Right lobe of liver (tissue), 6 donors: ENCODE data around the gene SLC39A7. TPM values are rescaled to one million over a fixed set of nuclear protein-coding genes. Genes with fewer than 3 reads are reported as not detected.
"Not testable (repeated sequence)": the region's sequence is repeated elsewhere in the genome, so short reads cannot be mapped to it uniquely, and the experiment has no call there.

Source experiments
- ATAC-seq, 4 donors: fragments of 200-7000 bp; cut with Tn5 transposase; one replicate each; pipeline ENCODE4 v1.9.1; 2020; ENCODE audit warnings: mild to moderate bottlenecking in 4 of 4, moderate library complexity in 4 of 4
- DNase-seq, 3 donors: peaks; one replicate each; pipeline ENCODE4 v3.0.0-alpha.2; 2020
- H3K27ac ChIP-seq, 3 donors: fragments of 200-600 bp; one replicate each; pipeline ENCODE4 v1.8.0; 2022
- H3K27me3 ChIP-seq, 2 donors: fragments of 200-600 bp; one replicate each; pipeline ENCODE4 v1.8.0; 2022
- H3K36me3 ChIP-seq, 4 donors: fragments of 200-600 bp; sonication (generic) in 1 of 4; one replicate each; pipeline versions ENCODE4 v1.5.1 to v1.8.0; 2017 to 2022; ENCODE audit warnings: control low read depth in 1 of 4
- H3K4me1 ChIP-seq, 4 donors: fragments of 200-600 bp; sonication (generic) in 1 of 4; one replicate each; pipeline versions ENCODE4 v1.5.1 to v1.8.0; 2017 to 2022; ENCODE audit warnings: control low read depth in 1 of 4
- H3K4me3 ChIP-seq, 3 donors: fragments of 200-600 bp; one replicate each; pipeline ENCODE4 v1.8.0; 2022
- H3K9me3 ChIP-seq, 4 donors: fragments of 200-600 bp; sonication (generic) in 1 of 4; one replicate each; pipeline versions ENCODE4 v1.5.1 to v1.8.0; 2017 to 2022; ENCODE audit warnings: control low read depth in 1 of 4
- POLR2A ChIP-seq: fragments of 450-650 bp; IDR thresholded peaks from one replicate; pipeline ENCODE4 v1.6.1; 2017; ENCODE audit warnings: antibody characterized with exemption, mild to moderate bottlenecking
- WGBS: methylation state at CpG from one replicate; pipeline ENCODE4 v1.1.6; 2018; ENCODE audit warnings: low coverage, low lambda C conversion rate; ENCODE audit not compliant: insufficient coverage; ENCODE audit errors: missing lambda C conversion rate; 5-methylcytosine and 5-hydroxymethylcytosine counted together
- intact Hi-C, 2 donors: fragments of 100-400 bp; cut with DNase I; formaldehyde crosslinking; loops; one replicate each; pipeline versions ENCODE4 v1.11.2 to v1.14.1; 2022
- total RNA-seq, 6 experiments: library from RNA; depleted of rRNA in 2 of 6; stranded (reverse); fragments of >200 nt in 2 of 6; fragmentation: NEBNext Ultra II Directional in 3 of 6; extraction: Animal tissue kit (Norgen Biotek cat#: 25700) in 3 of 6; gene quantifications; one replicate each; pipeline versions ENCODE4 v1.1.0 to v1.2.4, GENCODE V29; 2016 to 2023
- TF ChIP-seq, protein P1 (sequence below), 4 donors: fragments of 200-600 bp in 3 of 4; fragments of 450-650 bp in 1 of 4; IDR thresholded peaks; one replicate each; pipeline versions ENCODE4 v1.5.1 to v1.8.0; 2016 to 2022; ENCODE audit warnings: antibody characterized with exemption in 4 of 4, mild to moderate bottlenecking in 2 of 4
- donor health status: DM: no; HTN: yes; CAD: no.
- donor health status: DM: no; HTN: no; CAD: no.
- donor health status: DM: no; HTN: no; CAD: no.
- donor health status: DM: no; HTN: yes; CAD: no.
- donor health status: DM: no; HTN: yes; CAD: no.

SLC39A7 gene
- total RNA-seq, 6 experiments from 2014 or later: 33.5 to 61.4 (median 50.1) TPM

DNA sequence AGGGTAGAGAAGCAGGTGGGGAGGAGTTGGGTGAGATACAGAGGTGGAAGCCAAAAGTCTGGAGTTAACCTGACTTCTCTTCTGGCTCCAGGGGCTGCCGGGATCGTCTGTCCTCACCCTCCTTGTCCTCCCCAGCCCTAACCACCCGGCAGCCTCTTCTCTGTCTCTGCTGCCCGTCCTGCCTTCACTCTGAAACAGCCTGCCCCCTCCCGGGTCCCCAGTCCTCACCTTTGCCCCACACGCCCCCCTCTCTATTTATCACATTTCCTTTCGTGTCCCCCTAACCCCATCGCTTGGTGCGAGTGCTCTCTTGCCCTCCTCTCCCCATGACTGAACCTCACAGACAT, 13.3 kb downstream of the SLC39A7 start:
- DNase-seq (no peak), ATAC-seq (peak in 1 of 4 donors; percentile 5)
- Histone ChIP-seq H3K27ac (no peak overlapping the region), H3K27me3 (no peaks in the 10 kb centered on the region), H3K4me3 (no peak overlapping the region), H3K9me3 (no peaks in the 10 kb centered on the region), H3K36me3 (peaks cover 0 to 14% (median 5%) of the 10 kb centered on the region in 4 donors), H3K4me1 (peaks cover 0 to 13% (median 0%) of the 10 kb centered on the region in 4 donors)
- no peak for TF ChIP-seq POLR2A
- WGBS: 21% methylated on average over 6 of the region's 9 CpGs
- intact Hi-C loops: no loop called here

- H3K27me3 ChIP-seq: no peaks in the 10 kb centered on the region
- intact Hi-C loops: no loop called here
- H3K4me1 ChIP-seq: peaks cover 0 to 9% (median 0%) of the 10 kb centered on the region in 4 donors
- no peaks in the 10 kb centered on the region for H3K9me3 ChIP-seq
- H3K4me3 ChIP-seq: no peak overlapping the region
- no peak overlapping the region for H3K27ac ChIP-seq
- DNase-seq: no peak
- ATAC-seq: no peak
- WGBS: 47% methylated on average over 1 of the region's 9 CpGs
- TF ChIP-seq, protein P1, sequence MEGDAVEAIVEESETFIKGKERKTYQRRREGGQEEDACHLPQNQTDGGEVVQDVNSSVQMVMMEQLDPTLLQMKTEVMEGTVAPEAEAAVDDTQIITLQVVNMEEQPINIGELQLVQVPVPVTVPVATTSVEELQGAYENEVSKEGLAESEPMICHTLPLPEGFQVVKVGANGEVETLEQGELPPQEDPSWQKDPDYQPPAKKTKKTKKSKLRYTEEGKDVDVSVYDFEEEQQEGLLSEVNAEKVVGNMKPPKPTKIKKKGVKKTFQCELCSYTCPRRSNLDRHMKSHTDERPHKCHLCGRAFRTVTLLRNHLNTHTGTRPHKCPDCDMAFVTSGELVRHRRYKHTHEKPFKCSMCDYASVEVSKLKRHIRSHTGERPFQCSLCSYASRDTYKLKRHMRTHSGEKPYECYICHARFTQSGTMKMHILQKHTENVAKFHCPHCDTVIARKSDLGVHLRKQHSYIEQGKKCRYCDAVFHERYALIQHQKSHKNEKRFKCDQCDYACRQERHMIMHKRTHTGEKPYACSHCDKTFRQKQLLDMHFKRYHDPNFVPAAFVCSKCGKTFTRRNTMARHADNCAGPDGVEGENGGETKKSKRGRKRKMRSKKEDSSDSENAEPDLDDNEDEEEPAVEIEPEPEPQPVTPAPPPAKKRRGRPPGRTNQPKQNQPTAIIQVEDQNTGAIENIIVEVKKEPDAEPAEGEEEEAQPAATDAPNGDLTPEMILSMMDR (IDR thresholded peaks at IDR 0.05): no peak
- TF ChIP-seq POLR2A: no peak
- H3K36me3 ChIP-seq: peaks cover 0 to 2% (median under 1%) of the 10 kb centered on the region in 4 donors
These were observed 14.8 kb downstream of the SLC39A7 start for GRCh38 chr6:33215271-33216116.

- DNase-seq: no peak
These were observed 15.5 kb downstream of the SLC39A7 start for GRCh38 chr6:33216117-33216649.

DNA sequence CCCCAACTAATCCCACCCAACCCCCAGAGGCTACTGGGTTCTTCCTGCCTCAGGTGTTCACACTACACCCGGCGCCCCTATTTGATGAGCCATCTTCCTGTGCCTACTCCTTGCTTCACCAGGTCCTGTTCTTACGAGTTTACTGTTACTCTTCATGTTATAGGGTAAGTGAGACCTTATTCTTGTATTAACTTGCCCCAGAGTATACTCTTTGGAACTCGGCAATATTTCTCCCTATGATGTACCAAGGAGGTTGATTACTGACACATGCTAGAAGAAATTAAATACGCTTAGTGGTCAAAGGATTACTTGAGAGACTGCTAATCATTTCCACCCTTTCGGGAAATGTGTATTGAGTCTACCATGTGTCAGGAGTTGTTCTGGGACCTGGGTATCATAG, 16.6 kb downstream of the SLC39A7 start:
- no peak overlapping the region for H3K27ac ChIP-seq
- DNase-seq (no peak), ATAC-seq (no peak)
- H3K4me3 ChIP-seq: no peak overlapping the region
- H3K27me3 ChIP-seq: no peaks in the 10 kb centered on the region
- H3K9me3 ChIP-seq: no peaks in the 10 kb centered on the region
- TF ChIP-seq POLR2A: no peak
- TF ChIP-seq, protein P1 (IDR thresholded peaks at IDR 0.05): no peak
- 80% methylated on average over 6 of the region's 6 CpGs for WGBS
- no peaks in the 10 kb centered on the region for H3K36me3 ChIP-seq
- H3K4me1 ChIP-seq: peaks cover 0 to 6% (median 0%) of the 10 kb centered on the region in 4 donors
- intact Hi-C loops: no loop called here

More at GRCh38 chr6:33216117-33216649, 15.5 kb downstream of the SLC39A7 start:
- Histone ChIP-seq H3K27me3 (no peaks in the 10 kb centered on the region), H3K4me1 (peaks cover 0 to 9% (median 0%) of the 10 kb centered on the region in 4 donors), H3K36me3 (no peaks in the 10 kb centered on the region), H3K9me3 (no peaks in the 10 kb centered on the region), H3K4me3 (no peak overlapping the region), H3K27ac (no peak overlapping the region)
- WGBS: no CpG with 5 or more reads among the region's 4 CpGs
- TF ChIP-seq, protein P1 (IDR thresholded peaks at IDR 0.05): no peak
- no peak for TF ChIP-seq POLR2A
- no peak for ATAC-seq
- intact Hi-C loops: no loop called here

GRCh38 chr6:33217681-33218080, 17.0 kb downstream of the SLC39A7 start:
- no peaks in the 10 kb centered on the region for H3K27me3 ChIP-seq
- intact Hi-C loops: no loop called here
- peaks cover 0 to 3% (median 0%) of the 10 kb centered on the region in 4 donors for H3K4me1 ChIP-seq
- no peak overlapping the region for H3K4me3 ChIP-seq
- WGBS: 65% methylated on average over 3 of the region's 3 CpGs
- TF ChIP-seq POLR2A: no peak
- TF ChIP-seq, protein P1 (IDR thresholded peaks at IDR 0.05): no peak
- no peak overlapping the region for H3K27ac ChIP-seq
- H3K9me3 ChIP-seq: no peaks in the 10 kb centered on the region
- peak in 1 of 3 donors; percentile 15 for DNase-seq
- no peak for ATAC-seq
- no peaks in the 10 kb centered on the region for H3K36me3 ChIP-seq

DNA sequence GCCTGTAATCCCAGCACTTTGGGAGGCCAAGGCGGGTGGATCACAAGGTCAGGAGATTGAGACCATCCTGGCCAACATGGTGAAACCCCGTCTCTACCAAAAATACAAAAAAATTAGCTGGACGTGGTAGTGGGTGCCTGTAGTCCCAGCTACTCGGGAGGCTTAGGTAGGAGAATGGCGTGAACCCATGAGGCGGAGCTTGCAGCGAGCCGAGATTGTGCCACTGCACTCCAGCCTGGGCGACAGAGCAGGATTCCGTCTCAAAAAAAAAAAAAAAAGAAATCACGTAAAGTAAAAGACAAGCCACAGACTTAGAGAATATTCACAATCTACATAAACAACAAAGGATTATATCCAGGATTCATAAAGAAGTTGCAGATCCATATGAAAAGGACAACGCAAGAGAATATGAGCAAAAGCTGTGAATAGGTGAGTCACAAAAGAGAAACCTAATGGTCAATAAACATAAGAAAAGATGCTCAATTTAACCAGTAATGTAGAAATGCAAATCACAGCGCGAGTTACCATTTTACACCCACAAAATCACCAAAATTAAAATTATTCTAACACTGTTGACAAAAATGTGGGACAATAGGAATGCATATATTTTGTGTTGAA, 25.9 kb downstream of the SLC39A7 start:
- intact Hi-C loops, H3K4me1 ChIP-seq, H3K27ac ChIP-seq, DNase-seq, H3K4me3 ChIP-seq, ATAC-seq, H3K27me3 ChIP-seq, H3K9me3 ChIP-seq, H3K36me3 ChIP-seq: not testable (repeated sequence)
- WGBS: 31% methylated on average over 11 of the region's 14 CpGs
